Nephron (organoid): ENCODE data around the gene FREM2.

Experiments used
- H3K27ac Mint-ChIP-seq, 3 experiments: 2 replicates each; pipeline ENCODE4 v1.8.0; 2020; ENCODE audit warnings: mixed read lengths in 3 of 3, mild to moderate bottlenecking in 2 of 3, moderate library complexity in 1 of 3
- H3K27me3 Mint-ChIP-seq: 2 replicates; pipeline ENCODE4 v1.8.0; 2021; ENCODE audit warnings: low read depth, mild to moderate bottlenecking, moderate library complexity, mixed read lengths
- H3K36me3 Mint-ChIP-seq: 2 replicates; pipeline ENCODE4 v1.8.0; 2020; ENCODE audit warnings: low read depth, mixed read lengths
- H3K4me1 Mint-ChIP-seq: 2 replicates; pipeline ENCODE4 v1.8.0; 2020; ENCODE audit warnings: mixed read lengths
- H3K4me3 Mint-ChIP-seq, 3 experiments: 2 replicates each; pipeline ENCODE4 v1.8.0; 2020; ENCODE audit warnings: mild to moderate bottlenecking in 3 of 3, mixed read lengths in 3 of 3, moderate library complexity in 2 of 3
- H3K9me3 Mint-ChIP-seq: 2 replicates; pipeline ENCODE4 v1.8.0; 2020; ENCODE audit warnings: mixed read lengths
- CTCF ChIP-seq, 3 experiments: fragments of 200-600 bp; sonication (generic); IDR thresholded peaks; one replicate each; pipeline ENCODE4 v1.5.0; 2021; ENCODE audit warnings: antibody characterized with exemption in 3 of 3; ENCODE audit not compliant: unreplicated experiment in 3 of 3

Gene FREM2

DNA sequence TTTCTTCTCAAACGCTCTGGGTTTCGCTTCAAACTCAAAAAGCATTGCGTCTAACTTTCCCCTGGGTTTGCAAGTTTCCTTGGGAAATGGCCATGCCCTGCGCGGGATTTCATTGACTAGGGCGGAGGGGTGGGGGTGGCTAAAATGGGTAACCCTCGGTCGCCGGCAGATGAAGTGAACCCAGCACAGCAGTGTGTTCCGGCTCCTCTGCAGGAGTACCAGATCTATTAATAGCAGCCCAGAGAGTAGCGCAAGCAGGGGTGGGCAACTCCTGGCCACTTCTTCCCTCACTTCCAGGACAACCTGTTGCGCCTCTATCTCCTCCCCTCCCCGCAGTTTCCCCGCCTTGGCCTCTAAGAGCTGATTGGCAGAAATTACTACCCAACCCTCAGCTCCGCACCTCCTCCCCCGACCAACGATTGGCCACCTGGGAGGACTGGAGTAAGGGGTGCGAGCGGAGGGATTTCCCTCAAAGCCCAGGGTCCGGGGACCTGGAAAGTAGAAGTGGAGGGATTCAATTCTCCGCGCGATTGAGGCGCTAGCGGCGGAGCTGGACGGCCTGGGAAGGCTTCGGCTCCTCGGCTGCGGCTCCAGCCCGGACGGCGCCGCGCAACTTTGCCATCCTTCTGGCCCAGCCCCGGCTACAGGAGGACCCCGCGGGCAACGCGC lies at the start of gene FREM2:
Gene FREM2, plus strand, starts transcription at position 501 of the 669 bp plus-strand sequence. CDS start 268 bp downstream, outside the sequence.
- H3K27ac Mint-ChIP-seq = peak within 1 kb of the TSS; percentile 26 to 84 (median 38)
- H3K4me1 Mint-ChIP-seq = peaks cover 15% of the 10 kb centered on the region
- H3K4me3 Mint-ChIP-seq = peak within 1 kb of the TSS; percentile 87 to 98 (median 93)
- peaks cover 5% of the 10 kb centered on the region for H3K9me3 Mint-ChIP-seq
- H3K27me3 Mint-ChIP-seq = peaks cover 11% of the 10 kb centered on the region
- H3K36me3 Mint-ChIP-seq = peaks cover 26% of the 10 kb centered on the region
- TF ChIP-seq CTCF (IDR thresholded peaks at IDR 0.05; ENCODE audit: unreplicated experiment in 3 of 3) = no peak

DNA sequence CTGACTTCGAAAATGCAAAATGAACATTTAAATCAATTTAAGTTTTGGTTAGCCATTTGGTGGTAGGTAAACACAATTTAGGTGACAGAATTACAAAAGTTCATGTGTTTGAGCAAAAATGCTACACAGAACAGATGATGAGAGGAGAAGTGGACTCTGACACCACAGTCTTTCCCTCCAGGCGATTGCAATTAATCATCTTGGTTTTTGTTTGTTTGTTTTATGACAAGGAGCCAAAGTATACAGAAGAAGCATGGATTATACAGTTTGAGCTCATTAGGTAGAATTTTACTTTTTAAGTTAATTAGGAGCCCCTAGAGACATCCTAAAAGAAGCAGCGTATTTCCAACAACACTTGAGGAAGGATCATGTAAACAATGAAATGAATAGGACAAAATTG lies 49.3 kb upstream of the FREM2 start:
- no peaks in the 10 kb centered on the region for H3K9me3 Mint-ChIP-seq
- TF ChIP-seq CTCF (IDR thresholded peaks at IDR 0.05; ENCODE audit: unreplicated experiment in 3 of 3) = no peak

DNA sequence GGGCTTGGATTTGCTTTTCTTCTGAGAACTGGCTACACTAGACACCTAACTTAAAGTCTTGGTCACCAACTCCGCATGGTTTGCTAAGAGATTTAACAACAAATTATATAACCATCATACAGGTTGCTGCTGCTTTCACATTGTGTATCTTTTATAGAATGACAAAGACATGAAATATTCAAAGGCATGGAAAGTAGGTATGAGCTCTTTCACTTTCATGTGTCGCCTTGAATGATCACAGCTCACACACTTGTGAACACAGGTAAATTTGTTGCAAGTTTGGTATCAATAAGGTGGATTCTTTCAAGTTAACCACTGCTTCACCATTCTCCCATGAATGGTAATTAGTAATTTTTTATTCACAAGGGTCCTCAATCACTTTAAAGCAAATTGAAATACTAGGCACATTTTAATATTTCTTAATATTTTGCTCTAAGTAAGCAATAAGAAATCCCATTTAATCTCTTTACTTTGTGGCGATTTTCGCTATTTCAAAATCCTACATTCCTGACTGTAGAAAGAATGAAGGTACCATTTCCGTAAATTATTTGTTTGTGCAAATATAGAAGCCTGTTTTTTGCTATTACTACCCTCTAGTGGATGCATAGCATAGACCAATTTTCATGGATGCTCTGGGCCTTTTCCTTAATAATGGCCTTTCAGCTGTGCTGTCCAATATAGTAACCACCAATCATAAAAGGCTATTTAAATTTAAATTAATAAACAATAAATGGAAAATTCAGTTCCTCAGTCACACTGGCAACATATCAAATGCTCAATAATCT lies 45.5 kb upstream of the FREM2 start:
- Mint-ChIP-seq H3K4me1 (peaks cover 8% of the 10 kb centered on the region), H3K27ac (no peak overlapping the region), H3K36me3 (no peaks in the 10 kb centered on the region), H3K9me3 (no peaks in the 10 kb centered on the region), H3K4me3 (no peak overlapping the region), H3K27me3 (no peaks in the 10 kb centered on the region)
- peak; percentile 27 to 40 (median 34) for TF ChIP-seq CTCF (IDR thresholded peaks at IDR 0.05; ENCODE audit: unreplicated experiment in 3 of 3)

More for the DNA sequence above, 49.3 kb upstream of the FREM2 start:
- Mint-ChIP-seq H3K4me1 (no peaks in the 10 kb centered on the region), H3K36me3 (no peaks in the 10 kb centered on the region), H3K4me3 (no peak overlapping the region), H3K27me3 (no peaks in the 10 kb centered on the region), H3K27ac (peak overlapping the region in 1 of 3 experiments; percentile 18)

DNA sequence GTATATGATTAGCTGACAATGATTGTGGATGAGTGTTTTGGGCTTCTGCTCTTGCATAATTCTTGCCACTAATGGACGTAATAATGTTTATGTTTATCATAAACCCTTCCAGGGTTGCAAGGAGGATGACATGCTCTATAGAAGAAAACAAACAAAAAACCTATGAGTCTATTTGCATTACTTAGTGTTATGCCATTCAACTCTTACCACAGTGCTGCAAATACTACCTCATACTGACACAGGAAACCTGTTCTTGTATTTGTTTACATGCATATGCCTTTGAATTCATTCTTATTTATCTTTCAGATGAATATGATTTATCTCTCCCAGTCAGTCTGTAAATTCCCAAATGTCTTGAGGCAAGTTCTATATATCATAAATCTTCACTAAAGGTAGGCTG lies 39.6 kb upstream of the FREM2 start:
- TF ChIP-seq CTCF (IDR thresholded peaks at IDR 0.05; ENCODE audit: unreplicated experiment in 3 of 3) = no peak
- Mint-ChIP-seq H3K36me3 (no peaks in the 10 kb centered on the region), H3K27me3 (no peaks in the 10 kb centered on the region), H3K27ac (no peak overlapping the region), H3K4me1 (peaks cover 24% of the 10 kb centered on the region), H3K9me3 (no peaks in the 10 kb centered on the region), H3K4me3 (no peak overlapping the region)

GRCh38 chr13:38648912-38649311 lies 38.0 kb upstream of the FREM2 start:
- Mint-ChIP-seq H3K27ac (no peak overlapping the region), H3K27me3 (no peaks in the 10 kb centered on the region)

More at GRCh38 chr13:38648912-38649311, 38.0 kb upstream of the FREM2 start:
- Mint-ChIP-seq H3K9me3 (no peaks in the 10 kb centered on the region), H3K4me1 (peaks cover 32% of the 10 kb centered on the region), H3K4me3 (no peak overlapping the region), H3K36me3 (no peaks in the 10 kb centered on the region)
- TF ChIP-seq CTCF (IDR thresholded peaks at IDR 0.05; ENCODE audit: unreplicated experiment in 3 of 3) = no peak
